Measurements from ENCODE around the gene EMP2. TPM values are rescaled to one million over a fixed set of nuclear protein-coding genes. Genes with fewer than 3 reads are reported as not detected.

EMP2 gene
- total RNA-seq, 2 experiments from 2014 or later: not detected

GRCh38 chr16:10531582-10531981 lies 48.8 kb downstream of the EMP2 start:
- POLR2A ChIA-PET: interaction anchor here (1.4 kb wide), 1 partner anchor 21 kb away, joined by 3 read pairs; no protein-coding TSS in a partner anchor
- Mint-ChIP-seq H3K36me3 (ENCODE audit: low read depth) (no peaks in the 10 kb centered on the region), H3K4me3 (no peak overlapping the region), H3K27ac (no peak overlapping the region), H3K9me3 (no peaks in the 10 kb centered on the region), H3K4me1 (ENCODE audit: low read depth) (no peaks in the 10 kb centered on the region), H3K27me3 (no peaks in the 10 kb centered on the region)
- intact Hi-C loops (cut with micrococcal nuclease): no loop called here
- ATAC-seq (no peak), DNase-seq (no peak)
- CTCF ChIA-PET: interaction anchor here (1.4 to 2.5 kb wide), 2 partner anchors 10 to 16 kb away, joined by 6 to 7 read pairs; no protein-coding TSS in a partner anchor
- no peak for TF ChIP-seq CTCF (IDR thresholded peaks at IDR 0.05)

DNA sequence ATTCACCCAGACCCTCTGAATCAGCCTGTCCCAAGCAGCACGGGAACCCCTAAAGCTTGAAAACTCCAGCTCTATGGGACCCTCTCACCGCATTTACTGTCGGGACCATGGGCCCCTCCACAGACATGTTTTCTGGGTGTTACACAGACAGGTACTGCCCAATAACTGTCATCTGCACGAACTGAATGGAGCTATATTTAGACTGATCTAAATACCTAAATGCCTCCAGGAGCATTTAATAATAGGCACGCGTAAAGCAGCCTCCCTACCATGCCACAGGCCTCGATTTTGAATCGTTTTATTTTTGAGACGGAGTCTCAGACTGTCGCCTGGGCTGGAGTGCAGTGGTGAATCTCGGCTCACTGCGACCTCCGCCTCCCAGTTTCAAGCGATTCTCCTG lies 49.7 kb downstream of the EMP2 start:
- Mint-ChIP-seq H3K27me3 (no peaks in the 10 kb centered on the region), H3K36me3 (ENCODE audit: low read depth) (no peaks in the 10 kb centered on the region), H3K4me1 (ENCODE audit: low read depth) (no peaks in the 10 kb centered on the region), H3K27ac (no peak overlapping the region), H3K9me3 (no peaks in the 10 kb centered on the region), H3K4me3 (no peak overlapping the region)
- CTCF ChIA-PET: interaction anchor here (1.4 to 2.5 kb wide), 2 partner anchors 9 to 15 kb away, joined by 6 to 7 read pairs; no protein-coding TSS in a partner anchor
- TF ChIP-seq CTCF (IDR thresholded peaks at IDR 0.05): no peak
- DNase-seq (no peak), ATAC-seq (no peak)
- POLR2A ChIA-PET: interaction anchor here (0.6 kb wide), 1 partner anchor 335 kb away, joined by 3 read pairs; no protein-coding TSS in a partner anchor
- intact Hi-C loops (cut with micrococcal nuclease): no loop called here

GRCh38 chr16:10529895-10530669 lies 50.3 kb downstream of the EMP2 start:
- no peak overlapping the region for H3K27ac Mint-ChIP-seq
- no peaks in the 10 kb centered on the region for H3K9me3 Mint-ChIP-seq
- ATAC-seq: no peak
- no peak for DNase-seq
- no peaks in the 10 kb centered on the region for H3K27me3 Mint-ChIP-seq
- H3K4me1 Mint-ChIP-seq (ENCODE audit: low read depth): no peaks in the 10 kb centered on the region
- no peak for TF ChIP-seq CTCF (IDR thresholded peaks at IDR 0.05)
- ChIA-PET POLR2A (no interaction called here), CTCF (interaction anchor here (1.4 to 2.5 kb wide), 2 partner anchors 9 to 15 kb away, joined by 6 to 7 read pairs; no protein-coding TSS in a partner anchor)
- intact Hi-C loops (cut with micrococcal nuclease): no loop called here
- no peak overlapping the region for H3K4me3 Mint-ChIP-seq
- no peaks in the 10 kb centered on the region for H3K36me3 Mint-ChIP-seq (ENCODE audit: low read depth)

- TF ChIP-seq CTCF (IDR thresholded peaks at IDR 0.05): no peak
- ChIA-PET POLR2A (no interaction called here), CTCF (no interaction called here)
- Mint-ChIP-seq H3K27ac (no peak overlapping the region), H3K4me1 (ENCODE audit: low read depth) (no peaks in the 10 kb centered on the region), H3K4me3 (no peak overlapping the region), H3K9me3 (no peaks in the 10 kb centered on the region), H3K36me3 (ENCODE audit: low read depth) (no peaks in the 10 kb centered on the region), H3K27me3 (no peaks in the 10 kb centered on the region)
- ATAC-seq (no peak), DNase-seq (no peak)
- intact Hi-C loops (cut with micrococcal nuclease): no loop called here
Observed at GRCh38 chr16:10528635-10529034, 51.8 kb downstream of the EMP2 start.

DNA sequence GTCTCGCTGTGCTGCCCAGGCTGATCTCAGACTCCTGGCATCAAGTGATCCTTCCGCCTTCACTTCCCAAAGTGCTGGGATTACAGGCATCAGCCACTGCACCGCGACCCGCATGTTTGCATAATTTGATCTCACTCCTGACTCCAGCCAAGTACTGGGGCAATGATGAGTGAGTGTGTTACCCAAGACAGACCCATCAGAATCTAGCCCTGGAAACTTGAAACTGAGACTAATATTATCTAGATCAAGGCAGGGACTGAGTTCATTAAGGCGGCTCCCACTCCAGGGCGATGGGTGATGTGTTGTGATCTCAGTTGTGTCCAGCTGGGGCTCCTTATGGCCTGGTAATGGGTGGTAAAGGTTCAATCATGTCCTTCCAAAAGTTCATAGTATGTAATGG lies 53.4 kb downstream of the EMP2 start:
- no peaks in the 10 kb centered on the region for H3K27me3 Mint-ChIP-seq
- POLR2A ChIA-PET: no interaction called here
- ATAC-seq (no peak), DNase-seq (no peak)
- no peak for TF ChIP-seq CTCF (IDR thresholded peaks at IDR 0.05)
- CTCF ChIA-PET: interaction anchor here (1.2 kb wide), 1 partner anchor 12 kb away, joined by 3 read pairs; no protein-coding TSS in a partner anchor
- no peaks in the 10 kb centered on the region for H3K4me1 Mint-ChIP-seq (ENCODE audit: low read depth)
- intact Hi-C loops (cut with micrococcal nuclease): no loop called here
- no peaks in the 10 kb centered on the region for H3K9me3 Mint-ChIP-seq
- H3K27ac Mint-ChIP-seq: no peak overlapping the region
- no peaks in the 10 kb centered on the region for H3K36me3 Mint-ChIP-seq (ENCODE audit: low read depth)
- H3K4me3 Mint-ChIP-seq: no peak overlapping the region
